Effector memory CD8-positive, alpha-beta T cell (primary cell): ENCODE data around the gene SENP6.
"Not testable (repeated sequence)": the region's sequence is repeated elsewhere in the genome, so short reads cannot be mapped to it uniquely, and the experiment has no call there.

ENCODE experiments used
- ATAC-seq: fragments of 150-1000 bp; cut with Tn5 transposase; replicated peaks from 2 replicates; pipeline ENCODE4 v1.10.0; 2021; ENCODE audit warnings: mild to moderate bottlenecking, moderate library complexity
- DNase-seq, 3 experiments: peaks; one replicate each; pipeline ENCODE4 v3.0.0; 2021
- H3K27ac Mint-ChIP-seq, 2 donors: one replicate each; pipeline ENCODE4 v1.8.0; 2022; ENCODE audit warnings: mild to moderate bottlenecking in 2 of 2, mixed read lengths in 2 of 2, moderate library complexity in 2 of 2
- H3K27me3 Mint-ChIP-seq, 2 donors: one replicate each; pipeline ENCODE4 v1.8.0; 2022; ENCODE audit warnings: mixed read lengths in 2 of 2
- H3K36me3 Mint-ChIP-seq: one replicate; pipeline ENCODE4 v1.8.0; 2022; ENCODE audit warnings: mild to moderate bottlenecking, moderate library complexity, mixed read lengths; ENCODE audit not compliant: insufficient read depth
- H3K4me1 Mint-ChIP-seq, 2 donors: one replicate each; pipeline ENCODE4 v1.8.0; 2022; ENCODE audit warnings: low read depth in 2 of 2, mixed read lengths in 2 of 2
- H3K4me3 Mint-ChIP-seq, 2 donors: one replicate each; pipeline ENCODE4 v1.8.0; 2022; ENCODE audit warnings: mild to moderate bottlenecking in 2 of 2, mixed read lengths in 2 of 2, moderate library complexity in 2 of 2
- H3K9me3 Mint-ChIP-seq, 2 donors: one replicate each; pipeline ENCODE4 v1.8.0; 2022; ENCODE audit warnings: mixed read lengths in 2 of 2
- total RNA-seq, 9 experiments: gene quantifications; one replicate each; lab custom pipeline; 2026; lab: John Stamatoyannopoulos, UW

The SENP6 gene
- total RNA-seq: 144 to 263 (median 180) reads per million in 9 experiments

GRCh38 chr6:75601304-75602245 is at the start of gene SENP6:
Gene SENP6 (plus strand): TSS chr6:75601880. CDS start chr6:75602525, 645 bp downstream.
- H3K4me3 Mint-ChIP-seq: peak within 1 kb of the TSS; percentile 98 to 99
- peaks cover 17% of the 10 kb centered on the region for H3K36me3 Mint-ChIP-seq
- ATAC-seq: peak; percentile 77
- H3K4me1 Mint-ChIP-seq: peaks cover 31 to 57% of the 10 kb centered on the region in 2 donors
- DNase-seq: peak; percentile 66 to 74 (median 71)
- no peaks in the 10 kb centered on the region for H3K9me3 Mint-ChIP-seq
- H3K27me3 Mint-ChIP-seq: no peaks in the 10 kb centered on the region
- H3K27ac Mint-ChIP-seq: peak within 1 kb of the TSS; percentile 97 to 99

GRCh38 chr6:75556240-75556639 is 45.4 kb upstream of the SENP6 start:
- Mint-ChIP-seq H3K27me3 (no peaks in the 10 kb centered on the region), H3K4me3 (no peak overlapping the region), H3K4me1 (peaks cover 5 to 9% of the 10 kb centered on the region in 2 donors), H3K36me3 (no peaks in the 10 kb centered on the region), H3K27ac (no peak overlapping the region), H3K9me3 (no peaks in the 10 kb centered on the region)
- no peak for DNase-seq
- ATAC-seq: no peak

- no peaks in the 10 kb centered on the region for H3K27me3 Mint-ChIP-seq
- no peaks in the 10 kb centered on the region for H3K9me3 Mint-ChIP-seq
- H3K27ac Mint-ChIP-seq: no peak overlapping the region
- DNase-seq (no peak), ATAC-seq (no peak)
- no peaks in the 10 kb centered on the region for H3K36me3 Mint-ChIP-seq
- H3K4me3 Mint-ChIP-seq: no peak overlapping the region
- peaks cover 0 to 3% of the 10 kb centered on the region in 2 donors for H3K4me1 Mint-ChIP-seq
These were observed 44.6 kb upstream of the SENP6 start for GRCh38 chr6:75557068-75557467.

- ATAC-seq: peak; percentile 69
- no peak overlapping the region for H3K27ac Mint-ChIP-seq
- peaks cover 0 to 12% of the 10 kb centered on the region in 2 donors for H3K9me3 Mint-ChIP-seq
- H3K4me1 Mint-ChIP-seq: peaks cover 0 to 3% of the 10 kb centered on the region in 2 donors
- H3K27me3 Mint-ChIP-seq: peaks cover 20 to 34% of the 10 kb centered on the region in 2 donors
- H3K36me3 Mint-ChIP-seq: no peaks in the 10 kb centered on the region
- H3K4me3 Mint-ChIP-seq: no peak overlapping the region
- no peak for DNase-seq
These were observed 38.6 kb upstream of the SENP6 start for GRCh38 chr6:75563032-75563431.

GRCh38 chr6:75566137-75566767 is 35.4 kb upstream of the SENP6 start:
- H3K4me1 Mint-ChIP-seq: no peaks in the 10 kb centered on the region
- no peaks in the 10 kb centered on the region for H3K36me3 Mint-ChIP-seq
- ATAC-seq (no peak), DNase-seq (no peak)
- no peak overlapping the region for H3K27ac Mint-ChIP-seq
- peaks cover 0 to 12% of the 10 kb centered on the region in 2 donors for H3K9me3 Mint-ChIP-seq
- H3K27me3 Mint-ChIP-seq: peaks cover 20 to 45% of the 10 kb centered on the region in 2 donors
- H3K4me3 Mint-ChIP-seq: no peak overlapping the region

- DNase-seq (no peak), ATAC-seq (no peak)
- H3K36me3 Mint-ChIP-seq: no peaks in the 10 kb centered on the region
- peaks cover 20 to 45% of the 10 kb centered on the region in 2 donors for H3K27me3 Mint-ChIP-seq
- no peak overlapping the region for H3K27ac Mint-ChIP-seq
- H3K4me3 Mint-ChIP-seq: no peak overlapping the region
- H3K9me3 Mint-ChIP-seq: peaks cover 0 to 12% of the 10 kb centered on the region in 2 donors
- no peaks in the 10 kb centered on the region for H3K4me1 Mint-ChIP-seq
These were observed 33.6 kb upstream of the SENP6 start for GRCh38 chr6:75568100-75568499.

- H3K27ac Mint-ChIP-seq: no peak overlapping the region
- no peak overlapping the region for H3K4me3 Mint-ChIP-seq
- H3K36me3 Mint-ChIP-seq: no peaks in the 10 kb centered on the region
- DNase-seq (no peak), ATAC-seq (no peak)
- no peaks in the 10 kb centered on the region for H3K4me1 Mint-ChIP-seq
- peaks cover 0 to 12% of the 10 kb centered on the region in 2 donors for H3K9me3 Mint-ChIP-seq
- H3K27me3 Mint-ChIP-seq: peaks cover 20 to 45% of the 10 kb centered on the region in 2 donors
These were observed 32.7 kb upstream of the SENP6 start for GRCh38 chr6:75568965-75569364.

- not testable (repeated sequence) for H3K4me1 Mint-ChIP-seq, ATAC-seq, H3K36me3 Mint-ChIP-seq, H3K4me3 Mint-ChIP-seq, H3K9me3 Mint-ChIP-seq, DNase-seq, H3K27ac Mint-ChIP-seq
- H3K27me3 Mint-ChIP-seq: peaks cover 12 to 29% of the 10 kb centered on the region in 2 donors
These were observed 31.0 kb upstream of the SENP6 start for GRCh38 chr6:75570671-75571070.

- ATAC-seq (no peak), DNase-seq (no peak)
- H3K36me3 Mint-ChIP-seq: no peaks in the 10 kb centered on the region
- peaks cover 3 to 16% of the 10 kb centered on the region in 2 donors for H3K27me3 Mint-ChIP-seq
- no peaks in the 10 kb centered on the region for H3K9me3 Mint-ChIP-seq
- no peak overlapping the region for H3K27ac Mint-ChIP-seq
- no peak overlapping the region for H3K4me3 Mint-ChIP-seq
- H3K4me1 Mint-ChIP-seq: no peaks in the 10 kb centered on the region
These were observed 29.6 kb upstream of the SENP6 start for GRCh38 chr6:75572072-75572471.

GRCh38 chr6:75579951-75580350 is 21.7 kb upstream of the SENP6 start:
- DNase-seq: no peak
- H3K4me3 Mint-ChIP-seq: peak overlapping the region; percentile 34 to 57
- peak; percentile 56 for ATAC-seq
- no peaks in the 10 kb centered on the region for H3K9me3 Mint-ChIP-seq
- peaks cover 7 to 9% of the 10 kb centered on the region in 2 donors for H3K4me1 Mint-ChIP-seq
- H3K36me3 Mint-ChIP-seq: no peaks in the 10 kb centered on the region
- peak overlapping the region in 1 of 2 donors; percentile 60 for H3K27ac Mint-ChIP-seq
- H3K27me3 Mint-ChIP-seq: peaks cover 0 to 16% of the 10 kb centered on the region in 2 donors

- Mint-ChIP-seq H3K4me1 (peaks cover 7 to 9% of the 10 kb centered on the region in 2 donors), H3K27me3 (peaks cover 0 to 16% of the 10 kb centered on the region in 2 donors), H3K36me3 (no peaks in the 10 kb centered on the region), H3K9me3 (no peaks in the 10 kb centered on the region), H3K4me3 (no peak overlapping the region), H3K27ac (peak overlapping the region in 1 of 2 donors; percentile 60)
- ATAC-seq (no peak), DNase-seq (no peak)
These were observed 20.4 kb upstream of the SENP6 start for GRCh38 chr6:75581231-75581630.

- peaks cover 0 to 16% of the 10 kb centered on the region in 2 donors for H3K27me3 Mint-ChIP-seq
- H3K27ac Mint-ChIP-seq, H3K36me3 Mint-ChIP-seq, ATAC-seq, H3K4me1 Mint-ChIP-seq, H3K9me3 Mint-ChIP-seq, DNase-seq, H3K4me3 Mint-ChIP-seq: not testable (repeated sequence)
These were observed 17.1 kb upstream of the SENP6 start for GRCh38 chr6:75584552-75584951.

- no peaks in the 10 kb centered on the region for H3K4me1 Mint-ChIP-seq
- H3K27me3 Mint-ChIP-seq: peaks cover 0 to 6% of the 10 kb centered on the region in 2 donors
- no peak for ATAC-seq
- H3K27ac Mint-ChIP-seq: no peak overlapping the region
- no peak for DNase-seq
- H3K4me3 Mint-ChIP-seq: no peak overlapping the region
- no peaks in the 10 kb centered on the region for H3K9me3 Mint-ChIP-seq
- H3K36me3 Mint-ChIP-seq: peaks cover 4% of the 10 kb centered on the region
These were observed 12.7 kb upstream of the SENP6 start for GRCh38 chr6:75588948-75589347.
